Body of pancreas (tissue), 4 donors: ENCODE results near the gene CDH16.

Experiments used
- POLR2A ChIP-seq, 3 donors: fragments of 450-650 bp; IDR thresholded peaks; one replicate each; pipeline ENCODE4 v1.6.1; 2016; ENCODE audit warnings: antibody characterized with exemption in 3 of 3, mild to moderate bottlenecking in 2 of 3
- TF ChIP-seq, protein P1 (sequence below), 7 experiments: fragments of 450-650 bp in 4 of 7; fragments of 200-600 bp in 3 of 7; sonication (generic) in 3 of 7; IDR thresholded peaks; one replicate each; pipeline ENCODE4 v1.5.1; 2016 to 2019; ENCODE audit warnings: antibody characterized with exemption in 7 of 7

DNA sequence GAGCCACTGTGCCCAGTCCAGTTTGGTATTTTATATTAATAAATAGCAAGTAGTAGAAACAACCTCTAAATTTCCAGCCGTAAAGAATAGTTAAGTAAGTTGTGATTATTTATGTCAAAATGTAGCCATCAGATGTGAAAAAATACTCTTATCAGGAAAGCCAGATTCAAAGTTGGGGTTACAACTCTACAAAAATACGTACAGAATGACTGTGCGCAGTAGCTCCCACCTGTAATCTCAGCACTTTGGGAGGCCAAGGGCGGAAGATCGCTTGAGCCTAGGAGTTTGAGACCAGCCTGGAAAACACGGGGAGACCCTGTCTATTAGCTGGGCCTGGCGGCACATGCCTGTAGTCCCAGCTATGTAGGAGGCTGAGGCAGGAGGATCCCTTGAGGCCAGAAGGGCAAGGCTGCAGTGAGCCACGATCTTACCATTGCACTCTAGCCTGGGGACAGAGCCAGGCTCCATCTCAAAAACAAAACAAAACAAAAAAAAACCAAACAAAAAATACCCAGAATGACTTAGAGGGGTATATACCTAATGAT, 36.6 kb downstream of the CDH16 start:
- TF ChIP-seq, protein P1, sequence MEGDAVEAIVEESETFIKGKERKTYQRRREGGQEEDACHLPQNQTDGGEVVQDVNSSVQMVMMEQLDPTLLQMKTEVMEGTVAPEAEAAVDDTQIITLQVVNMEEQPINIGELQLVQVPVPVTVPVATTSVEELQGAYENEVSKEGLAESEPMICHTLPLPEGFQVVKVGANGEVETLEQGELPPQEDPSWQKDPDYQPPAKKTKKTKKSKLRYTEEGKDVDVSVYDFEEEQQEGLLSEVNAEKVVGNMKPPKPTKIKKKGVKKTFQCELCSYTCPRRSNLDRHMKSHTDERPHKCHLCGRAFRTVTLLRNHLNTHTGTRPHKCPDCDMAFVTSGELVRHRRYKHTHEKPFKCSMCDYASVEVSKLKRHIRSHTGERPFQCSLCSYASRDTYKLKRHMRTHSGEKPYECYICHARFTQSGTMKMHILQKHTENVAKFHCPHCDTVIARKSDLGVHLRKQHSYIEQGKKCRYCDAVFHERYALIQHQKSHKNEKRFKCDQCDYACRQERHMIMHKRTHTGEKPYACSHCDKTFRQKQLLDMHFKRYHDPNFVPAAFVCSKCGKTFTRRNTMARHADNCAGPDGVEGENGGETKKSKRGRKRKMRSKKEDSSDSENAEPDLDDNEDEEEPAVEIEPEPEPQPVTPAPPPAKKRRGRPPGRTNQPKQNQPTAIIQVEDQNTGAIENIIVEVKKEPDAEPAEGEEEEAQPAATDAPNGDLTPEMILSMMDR (IDR thresholded peaks at IDR 0.05) = no peak
- no peak for TF ChIP-seq POLR2A (IDR thresholded peaks at IDR 0.05)
